A172 (cell line): Measurements from ENCODE around the gene S100A10. TPM values are rescaled to one million over a fixed set of nuclear protein-coding genes. Genes with fewer than 3 reads are reported as not detected.

ENCODE experiments used
- DNase-seq: peaks from one replicate; pipeline ENCODE4 v3.0.0-alpha.2; 2015; ENCODE audit warnings: low spot score
- total RNA-seq: library from RNA; depleted of rRNA; stranded (reverse); fragments of >200 nt; shearing (Covaris generic); gene quantifications from 2 replicates; pipeline ENCODE4 v1.2.3, GENCODE V29; 2014

S100A10 gene
- total RNA-seq, 1 experiment from 2014 or later: 801 TPM

DNA sequence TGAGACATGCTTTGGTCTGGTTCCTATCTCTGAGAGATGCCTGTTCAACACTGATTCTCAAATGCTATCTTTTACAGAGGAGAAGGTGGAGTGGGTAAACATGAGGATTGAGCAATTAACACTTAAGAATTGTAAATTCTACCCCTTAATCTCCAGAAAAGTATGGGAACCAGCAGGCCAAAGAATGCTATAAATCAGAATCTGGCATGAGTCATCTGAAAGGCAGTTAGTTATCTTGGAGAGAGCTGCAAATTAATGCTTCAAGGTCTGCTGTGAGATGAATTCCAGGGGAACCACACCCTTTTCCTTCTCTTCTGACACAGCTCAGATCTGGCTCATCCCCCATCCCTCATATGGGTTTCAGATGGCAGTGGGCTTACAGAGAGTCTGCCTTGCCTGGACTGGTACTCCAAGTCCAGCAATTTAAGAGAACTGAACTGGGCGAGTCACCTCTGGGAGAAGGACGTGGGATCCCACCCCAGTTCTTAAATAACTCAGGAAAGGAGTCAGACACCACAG lies 5.2 kb downstream of the S100A10 start:
- DNase-seq: peak; percentile 100

- peak; percentile 59 for DNase-seq
These were observed 7.0 kb downstream of the S100A10 start for GRCh38 chr1:151986501-151987190.

- DNase-seq: no peak
These were observed 7.9 kb downstream of the S100A10 start for GRCh38 chr1:151985768-151986167.

- no peak for DNase-seq
These were observed 8.4 kb downstream of the S100A10 start for GRCh38 chr1:151985270-151985669.

DNA sequence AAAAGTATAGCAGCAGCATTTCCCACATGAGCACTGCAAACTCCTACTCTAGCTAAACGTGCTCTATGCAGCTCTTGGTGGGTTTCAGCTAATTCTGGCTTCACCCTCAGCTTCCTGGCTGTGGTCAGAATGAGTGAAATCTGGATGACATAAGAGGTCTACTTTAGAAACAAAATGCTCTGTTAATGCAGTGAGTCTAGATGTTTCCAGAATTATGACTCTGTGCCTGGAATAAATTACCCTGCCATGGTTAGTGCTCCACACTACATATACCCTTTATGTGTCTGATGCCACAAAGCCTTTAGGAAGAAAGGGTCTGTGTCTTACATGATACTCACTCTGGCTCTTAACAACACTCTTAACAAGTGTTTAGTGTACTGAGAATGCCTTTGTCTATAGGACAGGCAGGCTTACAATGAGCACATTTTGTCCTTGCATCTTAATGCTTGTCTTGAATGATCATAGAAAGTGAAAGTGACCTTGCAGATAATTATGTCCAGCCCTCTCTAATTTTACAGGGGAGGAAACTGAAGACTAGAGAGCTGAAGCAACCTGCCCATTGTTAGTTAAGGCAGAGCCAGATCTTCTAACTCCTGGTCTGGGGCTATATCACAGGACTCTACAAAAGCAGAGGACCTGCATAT lies 9.2 kb downstream of the S100A10 start:
- DNase-seq: no peak

GRCh38 chr1:151982300-151983005 lies 11.2 kb downstream of the S100A10 start:
- no peak for DNase-seq

- DNase-seq: peak; percentile 81
These were observed 12.5 kb downstream of the S100A10 start for GRCh38 chr1:151981178-151981525.

GRCh38 chr1:151980287-151981177 lies 13.1 kb downstream of the S100A10 start:
- DNase-seq: peak; percentile 97

GRCh38 chr1:151978922-151979321 lies 14.7 kb downstream of the S100A10 start:
- no peak for DNase-seq

GRCh38 chr1:151977662-151978230 lies 15.9 kb downstream of the S100A10 start:
- DNase-seq: no peak

GRCh38 chr1:151976858-151977257 lies 16.8 kb downstream of the S100A10 start:
- peak; percentile 84 for DNase-seq

- DNase-seq: no peak
These were observed 17.7 kb downstream of the S100A10 start for GRCh38 chr1:151976015-151976343.

DNA sequence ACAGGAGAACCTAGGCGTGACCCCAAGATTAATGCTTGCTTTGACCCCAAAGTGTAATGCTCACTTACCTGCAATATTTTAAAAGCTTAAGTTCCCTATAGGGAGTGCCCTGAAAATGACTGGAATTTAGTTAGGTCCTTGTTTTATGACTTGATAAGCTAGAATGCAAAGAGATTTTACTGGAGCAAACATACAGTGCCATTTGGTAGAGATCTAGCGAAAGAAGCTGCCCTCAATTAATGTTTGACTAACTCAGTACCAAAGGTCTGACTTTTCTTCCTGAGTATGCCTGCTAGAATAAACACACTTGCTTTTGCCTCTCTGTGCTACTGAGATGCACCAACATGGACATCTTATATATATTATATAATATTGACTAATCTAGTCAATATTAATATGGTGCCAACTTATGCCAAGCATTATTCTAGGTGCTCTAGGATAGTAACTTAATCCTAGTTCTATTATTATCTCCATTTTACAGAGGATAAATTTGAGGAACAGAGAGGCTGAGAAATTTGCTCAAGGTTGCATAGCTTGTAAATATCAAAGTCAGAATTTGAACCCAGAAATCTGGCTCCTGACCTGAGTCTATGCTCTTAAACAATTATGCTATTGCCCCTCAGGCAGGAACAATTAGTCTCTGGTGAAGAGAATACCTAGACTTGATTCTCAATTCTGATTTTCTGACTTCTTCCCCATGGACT lies 18.2 kb downstream of the S100A10 start:
- DNase-seq: no peak

- peak; percentile 99 for DNase-seq
These were observed 21.0 kb downstream of the S100A10 start for GRCh38 chr1:151972542-151973248.

- DNase-seq: peak; percentile 75
These were observed 23.0 kb downstream of the S100A10 start for GRCh38 chr1:151970626-151971025.

GRCh38 chr1:151970128-151970527 lies 23.5 kb downstream of the S100A10 start:
- DNase-seq: no peak

- peak; percentile 40 for DNase-seq
These were observed 24.8 kb downstream of the S100A10 start for GRCh38 chr1:151968791-151969399.

DNA sequence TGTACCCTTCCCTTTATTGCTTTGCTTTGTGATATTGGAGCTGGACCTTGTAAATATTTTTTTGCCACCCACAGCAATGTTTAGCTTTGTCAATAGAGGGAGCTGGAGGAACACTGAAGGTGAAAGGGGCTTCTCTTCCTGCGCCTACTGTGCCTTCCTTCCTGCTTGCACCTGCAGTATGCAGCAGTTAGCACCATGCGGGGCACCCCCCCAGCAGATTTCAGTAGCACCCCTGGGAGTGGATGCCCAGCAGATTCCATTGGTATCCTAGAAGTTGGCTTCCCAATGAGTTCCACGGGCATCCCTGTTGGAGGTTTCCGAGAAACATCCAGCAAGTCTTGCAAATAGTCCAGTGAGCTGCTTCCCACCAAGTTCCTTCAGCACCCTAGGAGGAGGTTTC lies 25.6 kb downstream of the S100A10 start:
- DNase-seq: peak; percentile 70

DNA sequence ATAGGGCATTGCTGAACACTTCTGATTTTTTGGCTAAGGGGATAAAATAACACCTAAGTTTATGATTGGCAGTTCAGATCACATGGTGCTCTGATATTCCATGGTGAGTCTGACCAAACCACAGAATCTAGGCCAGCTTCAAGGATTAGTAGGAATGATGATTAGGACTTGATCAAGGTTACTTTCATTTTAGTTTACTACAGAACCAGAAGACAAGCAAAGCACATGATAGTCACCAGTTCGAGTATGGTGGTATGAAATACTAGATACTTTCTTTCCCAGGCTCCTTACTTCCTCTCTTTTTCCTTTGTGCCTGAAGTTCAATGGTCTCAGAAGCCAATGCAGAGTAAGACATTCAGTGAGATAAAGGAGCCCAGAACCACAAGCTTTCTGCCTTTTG lies 26.6 kb downstream of the S100A10 start:
- no peak for DNase-seq

GRCh38 chr1:151966061-151966460 lies 27.6 kb downstream of the S100A10 start:
- no peak for DNase-seq
